GM21360 (cell line): ENCODE data around the gene LTBR.

Experiments used
- ATAC-seq: cut with Tn5 transposase; IDR thresholded peaks from one replicate; pipeline ENCODE4 v1.9.1; 2021; ENCODE audit warnings: mild to moderate bottlenecking, moderate library complexity; ENCODE audit not compliant: unreplicated experiment

The LTBR gene

GRCh38 chr12:6382371-6382770 lies 1.6 kb upstream of the LTBR start:
- ATAC-seq: no peak

- no peak for ATAC-seq
Measured at GRCh38 chr12:6382982-6383381, 980 bp upstream of the LTBR start.

GRCh38 chr12:6384499-6385436 lies 806 bp downstream of the LTBR start:
- ATAC-seq: no peak

- ATAC-seq: no peak
Measured at GRCh38 chr12:6386038-6386437, 2.1 kb downstream of the LTBR start.

- ATAC-seq: no peak
Measured at GRCh38 chr12:6386491-6386890, 2.5 kb downstream of the LTBR start.

GRCh38 chr12:6387541-6387940 lies 3.6 kb downstream of the LTBR start:
- ATAC-seq: no peak

- no peak for ATAC-seq
Measured at GRCh38 chr12:6390084-6390799, 6.3 kb downstream of the LTBR start.

- no peak for ATAC-seq
Measured at GRCh38 chr12:6391013-6391412, 7.1 kb downstream of the LTBR start.

- ATAC-seq: no peak
Measured at GRCh38 chr12:6392504-6392903, 8.5 kb downstream of the LTBR start.

- ATAC-seq: no peak
Measured at GRCh38 chr12:6393109-6393508, 9.1 kb downstream of the LTBR start.

- no peak for ATAC-seq
Measured at GRCh38 chr12:6394398-6394797, 10.4 kb downstream of the LTBR start.

- ATAC-seq: no peak
Measured at GRCh38 chr12:6396031-6396430, 12.1 kb downstream of the LTBR start.

- ATAC-seq: no peak
Measured at GRCh38 chr12:6399884-6400644, 16.1 kb downstream of the LTBR start.

GRCh38 chr12:6404390-6404789 lies 20.4 kb downstream of the LTBR start:
- ATAC-seq: no peak

GRCh38 chr12:6405963-6406362 lies 22.0 kb downstream of the LTBR start:
- ATAC-seq: no peak

- ATAC-seq: no peak
Measured at GRCh38 chr12:6407236-6407954, 23.4 kb downstream of the LTBR start.

- ATAC-seq: no peak
Measured at GRCh38 chr12:6416596-6416995, 32.6 kb downstream of the LTBR start.

GRCh38 chr12:6418796-6419195 lies 34.8 kb downstream of the LTBR start:
- no peak for ATAC-seq

- no peak for ATAC-seq
Measured at GRCh38 chr12:6420364-6420763, 36.4 kb downstream of the LTBR start.

GRCh38 chr12:6423267-6424007 lies 39.5 kb downstream of the LTBR start:
- peak; percentile 44 for ATAC-seq
